HL-60/S4 treated with phorbol 12-myristate 13-acetate at 8.2 ng/mL for 4 days and 3 days (cell line): Measurements from ENCODE around the gene IQGAP2.

Source experiments
- in situ Hi-C: fragments of 300-500 bp; cut with MboI; formaldehyde crosslinking; loops from 2 replicates; pipeline ENCODE4 v1.15.0; 2022; ENCODE audit warnings: low sequenced_read_pairs

IQGAP2 gene

GRCh38 chr5:76703707-76704106 is 300.6 kb downstream of the IQGAP2 start:
- in situ Hi-C loops = no loop called here

GRCh38 chr5:76704131-76704663 is 301.1 kb downstream of the IQGAP2 start:
- in situ Hi-C loops = no loop called here

GRCh38 chr5:76705574-76705973 is 302.5 kb downstream of the IQGAP2 start:
- in situ Hi-C loops = no loop called here

GRCh38 chr5:76709762-76710161 is 306.7 kb downstream of the IQGAP2 start:
- in situ Hi-C loops = no loop called here

- in situ Hi-C loops = no loop called here
These were observed 307.9 kb downstream of the IQGAP2 start for GRCh38 chr5:76710991-76711390.

GRCh38 chr5:76714751-76715485 is 311.8 kb downstream of the IQGAP2 start:
- in situ Hi-C loops = no loop called here

- in situ Hi-C loops = no loop called here
These were observed 312.3 kb downstream of the IQGAP2 start for GRCh38 chr5:76715486-76715735.

GRCh38 chr5:76715736-76716455 is 312.8 kb downstream of the IQGAP2 start, which contains the start of gene F2R:
F2R (plus strand) TSS chr5:76716126; CDS start chr5:76716308, 182 bp downstream.
- in situ Hi-C loops = no loop called here

GRCh38 chr5:76716456-76717157 is 313.5 kb downstream of the IQGAP2 start:
- in situ Hi-C loops = no loop called here

GRCh38 chr5:76717222-76718083 is 314.4 kb downstream of the IQGAP2 start:
- in situ Hi-C loops = no loop called here

GRCh38 chr5:76718381-76718832 is 315.3 kb downstream of the IQGAP2 start:
- in situ Hi-C loops = no loop called here

GRCh38 chr5:76718880-76719279 is 315.8 kb downstream of the IQGAP2 start:
- in situ Hi-C loops = no loop called here

- in situ Hi-C loops = no loop called here
These were observed 318.0 kb downstream of the IQGAP2 start for GRCh38 chr5:76720988-76721569.

- in situ Hi-C loops = no loop called here
These were observed 320.2 kb downstream of the IQGAP2 start for GRCh38 chr5:76723266-76723665.

- in situ Hi-C loops = no loop called here
These were observed 320.8 kb downstream of the IQGAP2 start for GRCh38 chr5:76723906-76724305.

GRCh38 chr5:76724871-76725270 is 321.8 kb downstream of the IQGAP2 start:
- in situ Hi-C loops = no loop called here

GRCh38 chr5:76728965-76729364 is 325.9 kb downstream of the IQGAP2 start:
- in situ Hi-C loops = no loop called here

GRCh38 chr5:76729373-76730290 is 326.5 kb downstream of the IQGAP2 start:
- in situ Hi-C loops = no loop called here

- in situ Hi-C loops = no loop called here
These were observed 329.4 kb downstream of the IQGAP2 start for GRCh38 chr5:76732405-76733048.
